GM19240 (cell line): ENCODE results near the gene NCOA4.
"Not testable (repeated sequence)": the region's sequence is repeated elsewhere in the genome, so short reads cannot be mapped to it uniquely, and the experiment has no call there.

Source experiments
- DNase-seq: peaks from one replicate; pipeline ENCODE4 v3.0.0; 2011; ENCODE audit warnings: low spot score; ENCODE audit not compliant: insufficient read length

NCOA4 gene

GRCh38 chr10:45984473-45984872 is 46.0 kb downstream of the NCOA4 start:
- not testable (repeated sequence) for DNase-seq

GRCh38 chr10:45983538-45984186 is 46.8 kb downstream of the NCOA4 start:
- not testable (repeated sequence) for DNase-seq

DNA sequence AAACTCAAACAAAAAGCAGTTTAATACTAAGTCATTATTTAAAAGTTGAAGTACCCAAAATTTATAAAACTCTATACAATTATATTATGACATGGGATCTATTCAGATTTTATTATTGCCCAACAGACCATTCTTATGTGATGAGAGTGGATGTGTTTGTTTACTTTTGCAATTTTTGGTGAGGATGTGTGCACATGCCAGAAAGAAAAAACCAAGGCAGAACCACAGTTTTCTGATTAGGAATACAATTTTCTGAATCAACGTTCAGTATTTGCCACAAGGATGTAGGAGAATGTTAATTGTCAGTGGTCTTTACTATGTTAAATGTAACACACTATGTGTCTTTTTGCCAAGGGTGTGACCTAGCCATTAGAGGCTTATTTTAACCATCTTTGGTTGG is 49.1 kb downstream of the NCOA4 start:
- DNase-seq = not testable (repeated sequence)

DNA sequence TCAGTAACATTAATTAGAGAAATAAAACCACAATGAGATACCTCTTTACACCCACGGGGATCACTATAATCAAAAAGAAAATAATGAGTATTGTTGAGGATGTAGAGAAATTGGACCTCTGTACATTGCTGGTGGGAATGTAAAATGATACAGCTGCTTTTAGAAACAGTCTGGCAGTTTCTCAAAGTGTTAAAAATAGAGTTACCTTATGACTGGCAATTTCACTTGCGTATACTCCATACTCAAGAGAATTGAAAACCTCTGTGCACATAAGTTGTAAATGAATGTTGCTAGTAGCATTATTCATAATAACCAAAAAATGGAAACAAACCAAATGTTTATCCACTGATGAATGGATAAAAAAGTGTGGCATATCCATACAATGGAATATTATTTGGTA is 51.9 kb downstream of the NCOA4 start:
- DNase-seq = not testable (repeated sequence)

DNA sequence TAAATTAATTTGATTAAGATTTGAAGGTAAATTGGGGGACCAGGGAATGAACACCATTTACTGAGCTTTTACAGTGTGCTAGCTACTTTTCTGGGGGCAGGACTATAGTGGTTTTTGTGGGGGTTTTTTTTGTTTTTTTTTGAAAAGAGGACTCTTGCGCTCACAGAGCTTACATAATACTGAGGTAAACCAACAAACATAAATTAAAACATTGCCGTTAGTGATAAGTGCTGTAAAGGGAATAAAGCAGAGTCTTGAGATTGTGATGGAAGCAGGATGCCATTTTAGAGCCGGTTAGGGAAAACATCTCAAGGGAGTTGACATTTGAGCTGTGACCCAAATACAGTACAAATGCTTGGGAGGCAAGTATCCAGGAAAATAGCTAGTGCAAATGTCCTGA is 56.4 kb downstream of the NCOA4 start:
- DNase-seq = not testable (repeated sequence)

- DNase-seq = not testable (repeated sequence)
Measured at GRCh38 chr10:45972813-45973169, 57.6 kb downstream of the NCOA4 start.

- peak; percentile 2 for DNase-seq
Measured at GRCh38 chr10:45972106-45972812, 58.2 kb downstream of the NCOA4 start, which contains the start of gene TIMM23. TIMM23 (plus strand) TSS chr10:45972489; CDS start chr10:45972625, 136 bp downstream.

DNA sequence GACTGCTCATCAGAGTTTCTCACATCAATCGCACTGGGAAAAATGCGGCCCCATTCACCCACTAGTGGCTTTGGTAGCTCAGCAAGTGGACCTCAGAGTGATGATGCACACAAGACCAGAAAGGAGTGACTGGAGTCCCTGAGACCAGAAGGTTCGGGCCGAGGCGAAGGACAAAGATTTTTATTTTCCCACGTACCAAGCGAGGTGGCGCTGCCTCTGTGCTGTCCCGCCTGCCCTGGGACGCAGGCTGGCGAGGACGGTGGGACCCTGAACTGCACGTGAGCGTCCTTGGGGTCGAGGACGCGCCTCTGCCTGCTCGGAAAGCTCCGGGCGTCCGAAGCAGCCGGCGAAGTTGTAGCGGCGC is 58.7 kb downstream of the NCOA4 start:
- DNase-seq = not testable (repeated sequence)

DNA sequence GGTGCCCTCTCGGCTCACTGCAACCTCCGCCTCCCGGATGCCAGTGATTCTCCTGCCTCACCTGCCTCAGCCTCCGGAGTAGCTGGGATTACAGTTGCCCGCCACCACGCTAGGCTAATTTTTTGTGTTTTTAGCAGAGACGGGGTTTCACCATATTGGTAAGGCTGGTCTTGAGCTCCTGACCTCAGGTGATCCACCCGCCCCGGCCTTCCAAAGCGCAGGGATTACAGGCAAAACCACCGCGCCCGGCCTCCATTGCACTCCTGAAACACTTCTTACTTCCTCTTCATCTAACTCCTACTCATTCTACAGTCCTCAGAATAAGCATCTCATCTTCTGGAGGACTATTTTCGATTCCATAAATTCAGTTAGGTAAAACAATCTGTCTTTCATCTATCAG is 59.4 kb downstream of the NCOA4 start:
- not testable (repeated sequence) for DNase-seq

GRCh38 chr10:45962686-45963452 is 67.6 kb downstream of the NCOA4 start:
- DNase-seq = not testable (repeated sequence)

DNA sequence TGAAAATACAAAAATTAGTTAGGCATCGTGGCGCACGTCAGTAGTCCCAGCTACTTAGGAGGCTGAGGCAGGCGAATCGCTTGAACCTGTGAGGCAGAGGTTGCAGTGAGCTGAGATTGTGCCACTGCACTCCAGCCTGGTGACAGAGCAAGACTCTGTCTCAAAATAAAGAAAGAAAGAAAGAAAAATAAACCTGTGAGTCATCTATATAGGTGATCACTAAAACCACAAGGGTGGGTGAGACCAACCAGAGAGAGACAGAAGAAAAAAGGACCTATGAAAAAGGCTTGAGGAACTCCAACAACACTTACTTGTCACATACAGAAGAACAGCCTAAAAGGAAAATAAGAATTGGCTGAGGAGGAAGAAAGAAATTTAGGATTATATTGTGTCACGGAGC is 72.5 kb downstream of the NCOA4 start:
- DNase-seq = not testable (repeated sequence)

DNA sequence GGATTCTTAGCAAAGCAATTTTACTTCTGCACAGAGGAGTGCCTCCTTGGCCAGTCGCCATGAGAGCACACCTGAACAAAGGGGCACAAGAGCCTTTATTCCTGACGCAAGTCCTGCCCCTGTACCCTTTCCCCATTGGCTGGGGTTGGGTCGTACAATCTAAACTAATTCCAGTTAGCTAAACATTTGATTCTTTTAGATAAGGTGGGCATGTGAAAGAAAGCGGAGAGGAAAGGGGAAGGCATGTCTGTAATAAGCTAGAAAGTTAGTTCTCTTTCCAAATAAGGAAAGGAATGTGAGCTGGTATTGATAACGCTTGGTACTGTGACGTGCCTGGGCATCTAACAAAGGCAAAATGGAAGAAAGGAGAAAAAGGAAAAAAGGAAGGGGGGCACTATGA is 73.8 kb downstream of the NCOA4 start:
- DNase-seq = not testable (repeated sequence)
